Measurements from ENCODE around the gene AP4M1.
A peak's percentile ranks its signal among the peaks of the same experiment; 100 is the strongest.

Gene AP4M1

GRCh38 chr7:100101016-100101862 is at the start of gene AP4M1, which contains the start of gene MCM7:
Gene AP4M1 (plus strand): TSS chr7:100101643. CDS start chr7:100101715, 72 bp downstream.
Gene MCM7 (minus strand): TSS chr7:100101397. CDS start chr7:100101294, 103 bp downstream.
- peak; percentile 96 for DNase-seq

GRCh38 chr7:100053215-100053614 is 48.2 kb upstream of the AP4M1 start:
- DNase-seq: peak; percentile 18

- DNase-seq: no peak
Observed at GRCh38 chr7:100057006-100057405, 44.4 kb upstream of the AP4M1 start.

GRCh38 chr7:100059251-100059739 is 42.1 kb upstream of the AP4M1 start:
- no peak for DNase-seq

- DNase-seq: no peak
Observed at GRCh38 chr7:100061518-100062193, 39.8 kb upstream of the AP4M1 start.

- no peak for DNase-seq
Observed at GRCh38 chr7:100063376-100063775, 38.1 kb upstream of the AP4M1 start.

GRCh38 chr7:100064162-100064561 is 37.3 kb upstream of the AP4M1 start:
- no peak for DNase-seq

GRCh38 chr7:100065452-100066186 is 35.8 kb upstream of the AP4M1 start:
- no peak for DNase-seq

GRCh38 chr7:100066953-100067352 is 34.5 kb upstream of the AP4M1 start:
- no peak for DNase-seq

- no peak for DNase-seq
Observed at GRCh38 chr7:100069991-100070390, 31.5 kb upstream of the AP4M1 start.

GRCh38 chr7:100071018-100071723 is 30.3 kb upstream of the AP4M1 start:
- no peak for DNase-seq

- no peak for DNase-seq
Observed at GRCh38 chr7:100072462-100072861, 29.0 kb upstream of the AP4M1 start.

GRCh38 chr7:100074841-100075240 is 26.6 kb upstream of the AP4M1 start:
- no peak for DNase-seq

- no peak for DNase-seq
Observed at GRCh38 chr7:100075418-100075817, 26.0 kb upstream of the AP4M1 start.

GRCh38 chr7:100077205-100077604 is 24.2 kb upstream of the AP4M1 start:
- DNase-seq: no peak

GRCh38 chr7:100079024-100079560 is 22.4 kb upstream of the AP4M1 start:
- DNase-seq: no peak

- DNase-seq: no peak
Observed at GRCh38 chr7:100080907-100081534, 20.4 kb upstream of the AP4M1 start.

GRCh38 chr7:100081535-100082102 is 19.8 kb upstream of the AP4M1 start, which contains the start of gene ZNF3:
Gene ZNF3 (minus strand): TSS chr7:100081723. CDS start chr7:100077357, 4,366 bp downstream.
- peak; percentile 99 for DNase-seq

GRCh38 chr7:100082978-100083377 is 18.5 kb upstream of the AP4M1 start:
- DNase-seq: no peak

GRCh38 chr7:100085515-100085914 is 15.9 kb upstream of the AP4M1 start:
- DNase-seq: no peak

GRCh38 chr7:100087055-100087750 is 14.2 kb upstream of the AP4M1 start:
- DNase-seq: no peak
